C4-2B (cell line): ENCODE measurements around the gene ALDH2.

Experiments used
- ZFX ChIP-seq: fragments of 450-650 bp; IDR thresholded peaks from 2 replicates; pipeline ENCODE4 v1.6.1; 2017
- TF ChIP-seq, protein P1 (sequence below): fragments of 450-650 bp; conservative IDR thresholded peaks from 2 replicates; pipeline ENCODE4 v1.5.1; 2017; ENCODE audit warnings: mild to moderate bottlenecking

DNA sequence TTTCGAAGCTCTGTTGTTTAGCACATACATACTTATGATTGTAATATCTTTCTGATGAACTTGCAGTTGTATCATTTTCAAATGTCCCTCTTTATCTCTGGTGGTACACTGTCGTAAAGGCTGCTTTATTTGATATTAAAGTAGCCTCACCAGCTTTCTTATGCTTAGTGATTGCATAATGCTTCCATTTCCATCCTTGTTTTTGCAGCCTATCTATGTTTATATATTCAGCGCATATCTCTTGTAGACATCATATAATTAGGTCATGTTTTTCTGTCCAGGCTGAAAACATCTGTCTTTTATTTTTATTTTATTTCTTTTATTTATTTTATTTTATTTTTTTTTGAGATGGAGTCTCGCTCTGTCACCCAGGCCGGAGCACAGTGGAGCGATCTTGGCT lies 46.3 kb upstream of the ALDH2 start:
- TF ChIP-seq, protein P1, sequence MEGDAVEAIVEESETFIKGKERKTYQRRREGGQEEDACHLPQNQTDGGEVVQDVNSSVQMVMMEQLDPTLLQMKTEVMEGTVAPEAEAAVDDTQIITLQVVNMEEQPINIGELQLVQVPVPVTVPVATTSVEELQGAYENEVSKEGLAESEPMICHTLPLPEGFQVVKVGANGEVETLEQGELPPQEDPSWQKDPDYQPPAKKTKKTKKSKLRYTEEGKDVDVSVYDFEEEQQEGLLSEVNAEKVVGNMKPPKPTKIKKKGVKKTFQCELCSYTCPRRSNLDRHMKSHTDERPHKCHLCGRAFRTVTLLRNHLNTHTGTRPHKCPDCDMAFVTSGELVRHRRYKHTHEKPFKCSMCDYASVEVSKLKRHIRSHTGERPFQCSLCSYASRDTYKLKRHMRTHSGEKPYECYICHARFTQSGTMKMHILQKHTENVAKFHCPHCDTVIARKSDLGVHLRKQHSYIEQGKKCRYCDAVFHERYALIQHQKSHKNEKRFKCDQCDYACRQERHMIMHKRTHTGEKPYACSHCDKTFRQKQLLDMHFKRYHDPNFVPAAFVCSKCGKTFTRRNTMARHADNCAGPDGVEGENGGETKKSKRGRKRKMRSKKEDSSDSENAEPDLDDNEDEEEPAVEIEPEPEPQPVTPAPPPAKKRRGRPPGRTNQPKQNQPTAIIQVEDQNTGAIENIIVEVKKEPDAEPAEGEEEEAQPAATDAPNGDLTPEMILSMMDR = no peak
- no peak for TF ChIP-seq ZFX
